Measurements from ENCODE around the gene EPHB2.

Gene EPHB2

DNA sequence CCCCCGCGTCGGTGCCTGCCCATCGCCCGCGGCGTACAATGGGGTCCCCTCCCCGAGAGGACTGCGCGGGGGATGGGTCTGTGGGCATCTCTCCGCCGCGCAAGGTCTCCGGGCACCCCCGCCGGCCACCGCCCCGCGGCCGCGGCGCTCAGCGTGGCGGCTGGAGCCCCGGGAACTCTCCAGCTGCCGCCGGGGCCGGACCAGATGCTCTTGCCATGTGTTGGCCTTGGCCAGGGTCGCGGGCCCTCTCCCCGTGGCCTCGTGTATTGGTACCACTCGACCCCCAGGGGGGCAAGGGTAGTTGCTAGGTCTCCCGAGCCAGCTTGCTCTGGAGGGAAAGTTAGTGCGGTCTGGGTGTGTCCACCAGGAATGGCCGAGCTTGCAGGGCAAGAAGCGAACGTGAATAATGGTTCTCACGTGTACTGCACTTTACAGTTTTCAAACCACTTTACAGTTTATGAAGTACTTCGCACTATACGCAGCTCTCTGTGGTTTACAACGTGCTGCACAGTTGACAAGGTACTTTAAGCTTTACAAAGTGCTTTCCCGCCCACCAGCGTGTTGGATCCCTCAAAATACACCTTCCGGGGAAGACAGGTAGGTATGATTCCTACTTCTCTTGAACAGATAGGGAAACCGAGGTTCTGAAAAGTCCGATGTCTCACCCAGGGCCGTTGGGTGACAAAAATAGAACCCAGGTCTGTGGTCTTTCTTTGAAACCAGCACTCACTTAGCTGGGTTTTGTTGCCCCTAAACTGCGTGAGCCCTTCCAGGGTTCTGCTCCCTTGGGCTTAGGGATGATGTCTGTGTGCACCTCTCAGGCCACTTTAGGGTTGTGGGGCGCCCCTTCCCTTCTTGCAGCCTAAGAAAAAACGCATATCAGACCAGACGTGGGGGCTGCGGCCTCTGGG lies 1.2 kb downstream of the EPHB2 start:
- peak overlapping the region; percentile 69 for H2AFZ ChIP-seq (ENCODE audit: low read length)
- peak overlapping the region; percentile 15 for H3K14ac ChIP-seq (ENCODE audit: low read length)
- no peak for DNase-seq (ENCODE audit: low spot score)
- H3K9me3 ChIP-seq (replicated peaks in 1 of 2; ENCODE audit: control insufficient read depth in 2 of 2, insufficient read depth in 1 of 2, low read depth in 1 of 2, low read length in 2 of 2), result no peaks in the 10 kb centered on the region
- no peak overlapping the region for H3K4ac ChIP-seq (ENCODE audit: low read length)
- H4K91ac ChIP-seq (ENCODE audit: low read depth, low read length, poor library complexity), result no peak overlapping the region
- H2BK120ac ChIP-seq (ENCODE audit: low read depth, low read length), result no peak overlapping the region
- no peak overlapping the region for H2BK15ac ChIP-seq (ENCODE audit: low read length)
- peak overlapping the region; percentile 82 for H3K9ac ChIP-seq (ENCODE audit: low read depth, low read length, poor library complexity)
- H3K4me3 ChIP-seq (ENCODE audit: low read length in 2 of 2), result peak overlapping the region; percentile 53 to 86
- H2AK5ac ChIP-seq (ENCODE audit: low read depth, low read length), result peak overlapping the region; percentile 22
- no peak overlapping the region for H3K23ac ChIP-seq (ENCODE audit: low read depth, low read length, poor library complexity)
- no peak overlapping the region for H3K27ac ChIP-seq (replicated peaks; ENCODE audit: low read length)
- H2BK12ac ChIP-seq (ENCODE audit: low read length), result no peak overlapping the region
- H3K4me2 ChIP-seq (ENCODE audit: insufficient read depth, low read length, poor library complexity, severe bottlenecking), result peak overlapping the region; percentile 86
- peaks cover 12% of the 10 kb centered on the region for H3K79me1 ChIP-seq (ENCODE audit: low read depth, low read length)
- no CpG with 5 or more reads among the region's 53 CpGs for whole genome bisulfite sequencing, 2 donors (ENCODE audit: extremely low coverage in 2 of 2, insufficient read length in 2 of 2, insufficient replicate concordance in 1 of 2)
- H2BK5ac ChIP-seq (ENCODE audit: low read length), result no peak overlapping the region
- H3K36me3 ChIP-seq (replicated peaks in 1 of 2; ENCODE audit: control insufficient read depth in 2 of 2, insufficient read depth in 2 of 2, low read length in 2 of 2), result peaks cover 0 to 4% of the 10 kb centered on the region in 2 donors
- H3K18ac ChIP-seq (ENCODE audit: low read length), result peak overlapping the region; percentile 69
- peaks cover 0 to 2% (median 0%) of the 10 kb centered on the region in 3 experiments for H3K27me3 ChIP-seq (ENCODE audit: control insufficient read depth in 3 of 3, insufficient read depth in 3 of 3, low read depth in 1 of 3, low read length in 3 of 3)
- H3K4me1 ChIP-seq (ENCODE audit: control insufficient read depth in 2 of 2, insufficient read depth in 1 of 2, low read depth in 1 of 2, low read length in 2 of 2), result peaks cover 15 to 17% of the 10 kb centered on the region in 2 donors
- no peak overlapping the region for H4K8ac ChIP-seq (ENCODE audit: low read depth, low read length)

DNA sequence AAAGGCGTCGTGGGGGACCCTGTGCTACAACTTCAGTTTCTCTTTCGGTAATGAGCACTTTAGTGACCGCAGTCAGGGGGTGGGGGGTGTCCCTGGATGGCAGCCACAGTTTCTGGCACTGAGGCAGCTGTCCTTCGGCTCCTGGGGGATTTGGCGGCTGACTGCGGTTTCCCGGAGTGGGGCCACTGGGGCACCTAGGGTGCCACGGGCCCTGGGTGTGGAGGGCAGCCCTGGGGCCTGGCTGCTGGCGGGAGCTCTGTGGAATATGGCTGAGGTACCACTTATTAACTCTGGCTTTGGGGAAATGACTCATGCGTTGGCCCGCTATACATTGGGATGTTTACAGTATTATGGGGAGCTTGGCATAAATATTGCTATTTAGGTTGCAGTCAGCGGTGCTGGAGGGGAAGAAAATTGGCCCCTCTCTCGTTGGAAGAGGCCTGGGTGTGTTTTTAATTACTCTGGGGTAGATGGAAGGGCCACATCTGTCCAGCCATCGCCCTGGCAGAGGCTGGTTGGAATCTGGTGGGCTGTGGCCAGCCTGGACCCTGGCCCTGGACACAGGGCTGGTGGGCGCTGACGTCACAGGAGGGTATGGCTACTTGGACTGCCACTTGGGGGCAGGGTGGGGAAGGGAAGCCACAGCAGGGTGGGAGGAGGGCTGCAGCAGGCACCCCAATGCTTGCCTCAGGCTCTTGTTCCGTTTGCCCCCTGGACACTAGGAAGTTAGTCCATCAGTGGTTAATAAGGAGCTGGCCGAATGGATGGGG lies 2.0 kb downstream of the EPHB2 start:
- Histone ChIP-seq H2AFZ (ENCODE audit: low read length) (no peak overlapping the region), H3K27me3 (ENCODE audit: control insufficient read depth in 3 of 3, insufficient read depth in 3 of 3, low read depth in 1 of 3, low read length in 3 of 3) (peaks cover 0 to 2% (median 0%) of the 10 kb centered on the region in 3 experiments), H3K9me3 (replicated peaks in 1 of 2; ENCODE audit: control insufficient read depth in 2 of 2, insufficient read depth in 1 of 2, low read depth in 1 of 2, low read length in 2 of 2) (no peaks in the 10 kb centered on the region), H3K14ac (ENCODE audit: low read length) (no peak overlapping the region), H3K4me1 (ENCODE audit: control insufficient read depth in 2 of 2, insufficient read depth in 1 of 2, low read depth in 1 of 2, low read length in 2 of 2) (peaks cover 15 to 17% of the 10 kb centered on the region in 2 donors), H2BK15ac (ENCODE audit: low read length) (no peak overlapping the region), H3K23ac (ENCODE audit: low read depth, low read length, poor library complexity) (peak overlapping the region; percentile 67), H4K8ac (ENCODE audit: low read depth, low read length) (no peak overlapping the region), H4K91ac (ENCODE audit: low read depth, low read length, poor library complexity) (no peak overlapping the region), H2BK5ac (ENCODE audit: low read length) (no peak overlapping the region), H2BK120ac (ENCODE audit: low read depth, low read length) (no peak overlapping the region), H2BK12ac (ENCODE audit: low read length) (no peak overlapping the region), H3K79me1 (ENCODE audit: low read depth, low read length) (peaks cover 12% of the 10 kb centered on the region), H3K4ac (ENCODE audit: low read length) (no peak overlapping the region), H3K9ac (ENCODE audit: low read depth, low read length, poor library complexity) (no peak overlapping the region), H2AK5ac (ENCODE audit: low read depth, low read length) (no peak overlapping the region), H3K18ac (ENCODE audit: low read length) (peak overlapping the region; percentile 2), H3K4me2 (ENCODE audit: insufficient read depth, low read length, poor library complexity, severe bottlenecking) (no peak overlapping the region), H3K27ac (replicated peaks; ENCODE audit: low read length) (no peak overlapping the region), H3K4me3 (ENCODE audit: low read length in 2 of 2) (no peak overlapping the region), H3K36me3 (replicated peaks in 1 of 2; ENCODE audit: control insufficient read depth in 2 of 2, insufficient read depth in 2 of 2, low read length in 2 of 2) (peaks cover 0 to 4% of the 10 kb centered on the region in 2 donors)
- WGBS, 2 donors (ENCODE audit: extremely low coverage in 2 of 2, insufficient read length in 2 of 2, insufficient replicate concordance in 1 of 2), result no CpG with 5 or more reads among the region's 19 CpGs
- no peak for DNase-seq (ENCODE audit: low spot score)

GRCh38 chr1:22714455-22714854 lies 3.8 kb downstream of the EPHB2 start:
- H3K4me3 ChIP-seq (ENCODE audit: low read length in 2 of 2), result no peak overlapping the region
- no peak overlapping the region for H2AFZ ChIP-seq (ENCODE audit: low read length)
- H3K9me3 ChIP-seq (replicated peaks in 1 of 2; ENCODE audit: control insufficient read depth in 2 of 2, insufficient read depth in 1 of 2, low read depth in 1 of 2, low read length in 2 of 2), result no peaks in the 10 kb centered on the region
- DNase-seq (ENCODE audit: low spot score), result no peak
- H2BK120ac ChIP-seq (ENCODE audit: low read depth, low read length), result no peak overlapping the region
- H2BK15ac ChIP-seq (ENCODE audit: low read length), result no peak overlapping the region
- peaks cover 0 to 4% of the 10 kb centered on the region in 2 donors for H3K36me3 ChIP-seq (replicated peaks in 1 of 2; ENCODE audit: control insufficient read depth in 2 of 2, insufficient read depth in 2 of 2, low read length in 2 of 2)
- H3K9ac ChIP-seq (ENCODE audit: low read depth, low read length, poor library complexity), result no peak overlapping the region
- H4K8ac ChIP-seq (ENCODE audit: low read depth, low read length), result no peak overlapping the region
- peaks cover 0 to 2% (median 0%) of the 10 kb centered on the region in 3 experiments for H3K27me3 ChIP-seq (ENCODE audit: control insufficient read depth in 3 of 3, insufficient read depth in 3 of 3, low read depth in 1 of 3, low read length in 3 of 3)
- H3K79me1 ChIP-seq (ENCODE audit: low read depth, low read length), result peaks cover 12% of the 10 kb centered on the region
- no peak overlapping the region for H2BK5ac ChIP-seq (ENCODE audit: low read length)
- no peak overlapping the region for H3K14ac ChIP-seq (ENCODE audit: low read length)
- H4K91ac ChIP-seq (ENCODE audit: low read depth, low read length, poor library complexity), result no peak overlapping the region
- H3K4ac ChIP-seq (ENCODE audit: low read length), result no peak overlapping the region
- peaks cover 10 to 15% of the 10 kb centered on the region in 2 donors for H3K4me1 ChIP-seq (ENCODE audit: control insufficient read depth in 2 of 2, insufficient read depth in 1 of 2, low read depth in 1 of 2, low read length in 2 of 2)
- no peak overlapping the region for H2AK5ac ChIP-seq (ENCODE audit: low read depth, low read length)
- no peak overlapping the region for H2BK12ac ChIP-seq (ENCODE audit: low read length)
- WGBS, 2 donors (ENCODE audit: extremely low coverage in 2 of 2, insufficient read length in 2 of 2, insufficient replicate concordance in 1 of 2), result no CpG with 5 or more reads among the region's 3 CpGs
- no peak overlapping the region for H3K18ac ChIP-seq (ENCODE audit: low read length)
- no peak overlapping the region for H3K4me2 ChIP-seq (ENCODE audit: insufficient read depth, low read length, poor library complexity, severe bottlenecking)
- no peak overlapping the region for H3K27ac ChIP-seq (replicated peaks; ENCODE audit: low read length)
- no peak overlapping the region for H3K23ac ChIP-seq (ENCODE audit: low read depth, low read length, poor library complexity)

Measured in neuronal stem cell (in vitro differentiated cells).